ENCODE results near the gene CCDC102A.

DNA sequence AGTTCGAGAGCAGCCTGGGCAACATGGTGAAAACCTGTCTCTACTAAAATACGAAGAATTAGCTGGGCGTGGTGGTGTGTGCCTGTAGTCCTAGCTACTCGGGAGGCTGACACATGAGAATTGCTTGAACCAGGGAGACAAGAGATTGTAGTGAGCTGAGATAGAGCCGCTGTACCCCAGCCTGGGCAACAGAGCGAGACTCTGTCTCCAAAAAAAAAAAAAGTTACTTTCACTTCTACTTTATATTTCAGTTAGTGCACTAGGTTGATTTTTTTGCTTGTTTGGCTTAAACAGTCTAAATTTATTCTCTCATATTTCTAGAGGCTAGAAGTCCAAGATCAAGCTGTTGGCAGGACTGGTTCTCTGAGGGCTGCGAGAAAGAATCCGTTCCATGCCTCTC is 13.4 kb downstream of the CCDC102A start:
- TF ChIP-seq POLR2AphosphoS5 (IDR thresholded peaks at IDR 0.05) (no peak), POLR2A (IDR thresholded peaks at IDR 0.05) (no peak), EP300 (IDR thresholded peaks at IDR 0.05) (no peak)
- TF ChIP-seq, protein P1, sequence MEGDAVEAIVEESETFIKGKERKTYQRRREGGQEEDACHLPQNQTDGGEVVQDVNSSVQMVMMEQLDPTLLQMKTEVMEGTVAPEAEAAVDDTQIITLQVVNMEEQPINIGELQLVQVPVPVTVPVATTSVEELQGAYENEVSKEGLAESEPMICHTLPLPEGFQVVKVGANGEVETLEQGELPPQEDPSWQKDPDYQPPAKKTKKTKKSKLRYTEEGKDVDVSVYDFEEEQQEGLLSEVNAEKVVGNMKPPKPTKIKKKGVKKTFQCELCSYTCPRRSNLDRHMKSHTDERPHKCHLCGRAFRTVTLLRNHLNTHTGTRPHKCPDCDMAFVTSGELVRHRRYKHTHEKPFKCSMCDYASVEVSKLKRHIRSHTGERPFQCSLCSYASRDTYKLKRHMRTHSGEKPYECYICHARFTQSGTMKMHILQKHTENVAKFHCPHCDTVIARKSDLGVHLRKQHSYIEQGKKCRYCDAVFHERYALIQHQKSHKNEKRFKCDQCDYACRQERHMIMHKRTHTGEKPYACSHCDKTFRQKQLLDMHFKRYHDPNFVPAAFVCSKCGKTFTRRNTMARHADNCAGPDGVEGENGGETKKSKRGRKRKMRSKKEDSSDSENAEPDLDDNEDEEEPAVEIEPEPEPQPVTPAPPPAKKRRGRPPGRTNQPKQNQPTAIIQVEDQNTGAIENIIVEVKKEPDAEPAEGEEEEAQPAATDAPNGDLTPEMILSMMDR (IDR thresholded peaks at IDR 0.05), result no peak

Measured in gastroesophageal sphincter (tissue), 3 donors.